GM12878 (cell line): ENCODE data around the gene RMI2. TPM values are rescaled to one million over a fixed set of nuclear protein-coding genes. Genes with fewer than 3 reads are reported as not detected.

Experiments used
- ATAC-seq: fragments of 200-7000 bp; cut with Tn5 transposase; 3 replicates; pipeline ENCODE4 v1.9.1; 2020; ENCODE audit warnings: mild to moderate bottlenecking, moderate library complexity
- BruUV-seq: library from RNA; stranded (reverse); fragments of 400-500 nt; replicated peaks from 2 replicates; lab custom pipeline; 2021; lab: Mats Ljungman, UMichigan
- CTCF ChIA-PET: fragments of 300-600 bp; sonication (Branson Sonifier 250); formaldehyde crosslinking; extraction: SDS; loops from one replicate; lab custom pipeline; 2021; ENCODE audit warnings: inconsistent platforms; lab: Yijun Ruan, JAX
- POLR2A ChIA-PET: fragments of 350-600 bp; formaldehyde crosslinking; extraction: SDS; loops from one replicate; lab custom pipeline; 2021; ENCODE audit warnings: inconsistent platforms; lab: Charles Lee
- RAD21 ChIA-PET: fragments of 300-600 bp; sonication (Branson Sonifier 250); formaldehyde crosslinking; loops from one replicate; lab custom pipeline; 2023; ENCODE audit warnings: antibody characterized with exemption; ENCODE audit not compliant: unreplicated experiment; lab: Charles Lee
- SMC1A ChIA-PET: fragments of 300-600 bp; sonication (Branson Sonifier 250); formaldehyde crosslinking; loops from one replicate; lab custom pipeline; 2023; ENCODE audit not compliant: unreplicated experiment, uncharacterized antibody; lab: Charles Lee
- DNase-seq: peaks from one replicate; pipeline ENCODE4 v3.0.0-alpha.2; 2011; ENCODE audit warnings: low read depth, low spot score
- FAIRE-seq: peaks from 3 replicates; lab custom pipeline; 2011; peaks lifted over from hg19 to GRCh38; lab: Jason Lieb, UNC
- H2AFZ ChIP-seq: 2 replicates; pipeline ENCODE4 v1.6.0; 2011; ENCODE audit warnings: low read depth, low read length, control low read depth; ENCODE audit not compliant: control insufficient read depth
- H3K27ac ChIP-seq: 2 replicates; pipeline ENCODE4 v1.5.1; 2011; ENCODE audit warnings: control low read depth; ENCODE audit not compliant: control insufficient read depth, insufficient read depth
- H3K27me3 ChIP-seq, 2 experiments: replicated peaks in 1 of 2; 2 replicates each; pipeline versions ENCODE4 v1.6.0 to v1.6.1; 2011; ENCODE audit warnings: low read length in 1 of 2; ENCODE audit not compliant: control insufficient read depth in 2 of 2, insufficient read depth in 2 of 2
- H3K36me3 ChIP-seq, 2 experiments: 2 replicates each; pipeline ENCODE4 v1.5.1; 2011; ENCODE audit warnings: low read length in 1 of 2; ENCODE audit not compliant: control insufficient read depth in 2 of 2, insufficient read depth in 2 of 2
- H3K4me1 ChIP-seq: 2 replicates; pipeline ENCODE4 v1.6.1; 2011; ENCODE audit warnings: mild to moderate bottlenecking, low read length, moderate library complexity, mixed read lengths; ENCODE audit not compliant: control insufficient read depth, insufficient read depth
- H3K4me2 ChIP-seq: 2 replicates; pipeline ENCODE4 v1.6.0; 2011; ENCODE audit warnings: control low read depth; ENCODE audit not compliant: control insufficient read depth, insufficient read depth
- H3K4me3 ChIP-seq: fragments of 200-600 bp; sonication (generic); 2 replicates; pipeline ENCODE4 v1.5.1; 2016
- H3K79me2 ChIP-seq: 2 replicates; pipeline ENCODE4 v1.6.0; 2011; ENCODE audit warnings: low read length; ENCODE audit not compliant: control insufficient read depth, insufficient read depth
- H3K9ac ChIP-seq: 2 replicates; pipeline ENCODE4 v1.8.0; 2011; ENCODE audit warnings: low read length, control low read depth, mixed read lengths; ENCODE audit not compliant: control insufficient read depth, insufficient read depth
- H3K9me3 ChIP-seq: replicated peaks from 3 replicates; pipeline ENCODE4 v1.5.1; 2011; ENCODE audit warnings: mild to moderate bottlenecking, low read length; ENCODE audit not compliant: control insufficient read depth, insufficient read depth
- H4K20me1 ChIP-seq: 2 replicates; pipeline ENCODE4 v1.6.0; 2011; ENCODE audit not compliant: control insufficient read depth, insufficient read depth
- BCLAF1 ChIP-seq: fragments of 450-650 bp; IDR thresholded peaks from 2 replicates; pipeline ENCODE4 v1.6.1; 2017; ENCODE audit warnings: antibody characterized with exemption, mild to moderate bottlenecking, moderate library complexity
- HDAC6 ChIP-seq: fragments of 200-600 bp; sonication (generic); IDR thresholded peaks from one replicate; pipeline ENCODE4 v1.8.0; 2017; ENCODE audit warnings: antibody characterized with exemption; ENCODE audit not compliant: unreplicated experiment
- JUNB ChIP-seq: IDR thresholded peaks from 2 replicates; pipeline ENCODE4 v1.6.1; 2016; ENCODE audit warnings: antibody characterized with exemption, mild to moderate bottlenecking
- JUND ChIP-seq: IDR thresholded peaks from 2 replicates; pipeline ENCODE4 v1.6.1; 2012; ENCODE audit warnings: low read depth, mild to moderate bottlenecking, low read length, improper control_type of control experiment, moderate library complexity
- MEF2B ChIP-seq: fragments of 450-650 bp; IDR thresholded peaks from 2 replicates; pipeline ENCODE4 v1.6.1; 2018; ENCODE audit warnings: mild to moderate bottlenecking, moderate library complexity; ENCODE audit not compliant: partially characterized antibody, poor library complexity, severe bottlenecking
- NFYA ChIP-seq: IDR thresholded peaks from 2 replicates; pipeline ENCODE4 v1.6.1; 2011; ENCODE audit warnings: low read depth, mild to moderate bottlenecking, low read length, improper control_type of control experiment, borderline replicate concordance
- RAD51 ChIP-seq: fragments of 450-650 bp; IDR thresholded peaks from 2 replicates; pipeline ENCODE4 v1.6.1; 2016; ENCODE audit warnings: moderate library complexity, mild to moderate bottlenecking, inconsistent platforms
- RCOR1 ChIP-seq: conservative IDR thresholded peaks from 2 replicates; pipeline ENCODE4 v1.6.1; 2012; ENCODE audit warnings: low read depth, low read length, improper control_type of control experiment
- RFX5 ChIP-seq: IDR thresholded peaks from 2 replicates; pipeline ENCODE4 v1.6.1; 2011; ENCODE audit warnings: low read depth, low read length, improper control_type of control experiment
- SKIL ChIP-seq: fragments of 450-650 bp; IDR thresholded peaks from 2 replicates; pipeline ENCODE4 v1.6.1; 2017; ENCODE audit warnings: mild to moderate bottlenecking, low read depth, inconsistent platforms; ENCODE audit not compliant: poor library complexity, severe bottlenecking
- ZSCAN29 ChIP-seq: fragments of 450-650 bp; IDR thresholded peaks from 2 replicates; pipeline ENCODE4 v1.6.1; 2017; ENCODE audit warnings: mild to moderate bottlenecking, moderate library complexity
- WGBS: methylation state at CpG from one replicate; pipeline ENCODE4 v1.1.6; 2016; ENCODE audit warnings: low lambda C conversion rate; ENCODE audit not compliant: insufficient replicate concordance, insufficient coverage; ENCODE audit errors: missing lambda C conversion rate; 5-methylcytosine and 5-hydroxymethylcytosine counted together
- in situ Hi-C: fragments of 300-500 bp; cut with MboI; formaldehyde crosslinking; loops from 9 replicates; pipeline ENCODE4 v1.14.3; 2018; ENCODE audit warnings: mixed read lengths
- intact Hi-C: fragments of 100-400 bp; cut with micrococcal nuclease; formaldehyde crosslinking; loops from one replicate; pipeline ENCODE4 v1.14.2; 2022; ENCODE audit not compliant: unreplicated experiment
- polyA plus RNA-seq, 11 experiments: library from polyadenylated mRNA; depleted of rRNA in 4 of 11; unstranded in 6 of 11; stranded (reverse) in 5 of 11; fragments of >200 nt; fragmentation: Nextera tagmentation in 4 of 11; fragmentation: Illumina TruSeq in 1 of 11; extraction: Ambion mirVana in 4 of 11; extraction: Trizol in 1 of 11; gene quantifications; 1 replicate in 1 of 11; 2 replicates in 10 of 11; pipeline versions ENCODE4 v1.2.1 to v1.2.3, GENCODE V29; 2011 to 2016; ENCODE audit warnings: inconsistent platforms in 2 of 11, missing spikeins in 2 of 11, low read depth in 1 of 11
- total RNA-seq, 4 experiments: library from RNA; depleted of rRNA in 3 of 4; stranded (reverse); fragments of >200 nt in 3 of 4; fragmentation: Illumina TruSeq in 1 of 4; extraction: Trizol in 1 of 4; gene quantifications; 2 replicates each; pipeline versions ENCODE4 v1.2.1 to v1.2.3, GENCODE V29; 2013 to 2021

The RMI2 gene
- total and polyA plus RNA-seq, 10 of the 15 experiments (the other 5 are each of a cell fraction or from before 2014, with no cell fraction given), result 9.6 to 68.8 (median 32.1) TPM

GRCh38 chr16:11341371-11341770 lies 3.9 kb upstream of the RMI2 start:
- RAD21 ChIA-PET, result interaction anchor here (1.4 kb wide), 1 partner anchor 265 kb away, joined by 3 read pairs; no protein-coding TSS in a partner anchor
- no peak for FAIRE-seq
- WGBS, result 50% methylated on average over 9 of the region's 9 CpGs
- H3K36me3 ChIP-seq, result no peaks in the 10 kb centered on the region
- TF ChIP-seq NFYA (no peak), SKIL (no peak)
- TF ChIP-seq, all 136 proteins: peak for 0
- Histone ChIP-seq H2AFZ (no peak overlapping the region), H3K27me3 (no peaks in the 10 kb centered on the region), H3K4me1 (peaks cover 1% of the 10 kb centered on the region), H3K27ac (no peak overlapping the region), H4K20me1 (no peaks in the 10 kb centered on the region), H3K9ac (no peak overlapping the region), H3K9me3 (no peaks in the 10 kb centered on the region), H3K79me2 (peaks cover 7% of the 10 kb centered on the region), H3K4me2 (no peak overlapping the region), H3K4me3 (no peak overlapping the region)
- SMC1A ChIA-PET, result no interaction called here
- POLR2A ChIA-PET, result interaction anchor here (0.6 kb wide), 1 partner anchor 11 kb away, joined by 9 read pairs; no protein-coding TSS in a partner anchor
- intact Hi-C loops, result no loop called here
- no peak for DNase-seq
- CTCF ChIA-PET, result no interaction called here
- no TSS peak for BruUV-seq
- ATAC-seq, result no peak
- in situ Hi-C loops, result no loop called here

- SMC1A ChIA-PET, result no interaction called here
- H3K4me1 ChIP-seq, result peaks cover 6% of the 10 kb centered on the region
- RAD21 ChIA-PET, result interaction anchor here (1.4 kb wide), 1 partner anchor 266 kb away, joined by 3 read pairs; no protein-coding TSS in a partner anchor
- H4K20me1 ChIP-seq, result no peaks in the 10 kb centered on the region
- H3K27me3 ChIP-seq, result no peaks in the 10 kb centered on the region
- no peak overlapping the region for H3K4me3 ChIP-seq
- 33% methylated on average over 5 of the region's 5 CpGs for WGBS
- no peak overlapping the region for H3K9ac ChIP-seq
- intact Hi-C loops (no loop called here), in situ Hi-C loops (no loop called here)
- H3K4me2 ChIP-seq, result no peak overlapping the region
- CTCF ChIA-PET, result no interaction called here
- no TSS peak for BruUV-seq
- FAIRE-seq, result no peak
- no peak for DNase-seq
- ATAC-seq, result no peak
- H3K79me2 ChIP-seq, result peaks cover 13% of the 10 kb centered on the region
- H3K9me3 ChIP-seq, result no peaks in the 10 kb centered on the region
- no peak overlapping the region for H2AFZ ChIP-seq
- no peak overlapping the region for H3K27ac ChIP-seq
- no peaks in the 10 kb centered on the region for H3K36me3 ChIP-seq
- POLR2A ChIA-PET, result no interaction called here
- TF ChIP-seq RCOR1 (no peak), HDAC6 (no peak), JUND (no peak), JUNB (no peak), BCLAF1 (no peak), MEF2B (no peak), ZSCAN29 (no peak), RAD51 (no peak), RFX5 (no peak)
These were observed 3.0 kb upstream of the RMI2 start for GRCh38 chr16:11342021-11342855.
